GM12878 (cell line): ENCODE results near the gene CPSF4L. TPM values are rescaled to one million over a fixed set of nuclear protein-coding genes. Genes with fewer than 3 reads are reported as not detected.

Experiments used
- ASH2L ChIP-seq: fragments of 300-600, 200-600 bp; sonication (generic); IDR thresholded peaks from 2 replicates; pipeline ENCODE4 v1.6.1; 2017; ENCODE audit warnings: low read depth, mild to moderate bottlenecking, borderline replicate concordance
- BCL11A ChIP-seq: IDR thresholded peaks from 2 replicates; pipeline ENCODE4 v1.6.1; 2011; ENCODE audit warnings: low read depth, low read length
- CBX5 ChIP-seq: sonication (generic); IDR thresholded peaks from 2 replicates; pipeline ENCODE4 v1.6.1; 2016; ENCODE audit warnings: low read depth, moderate library complexity, mild to moderate bottlenecking, inconsistent platforms
- EP300 ChIP-seq, 2 experiments: fragments of 150-350 bp in 1 of 2; IDR thresholded peaks; 2 replicates each; pipeline ENCODE4 v1.6.1; 2011 to 2012; ENCODE audit warnings: low read depth in 2 of 2, low read length in 2 of 2, borderline replicate concordance in 1 of 2, improper control_type of control experiment in 1 of 2, inconsistent platforms in 1 of 2; ENCODE audit not compliant: control insufficient read depth in 1 of 2
- ESRRA ChIP-seq: IDR thresholded peaks from 2 replicates; pipeline ENCODE4 v1.6.1; 2012; ENCODE audit warnings: mild to moderate bottlenecking, low read length, improper control_type of control experiment
- KDM1A ChIP-seq: fragments of 200-600 bp; sonication (generic); IDR thresholded peaks from 2 replicates; pipeline ENCODE4 v1.6.1; 2016; ENCODE audit warnings: borderline replicate concordance
- MEF2B ChIP-seq: fragments of 450-650 bp; IDR thresholded peaks from 2 replicates; pipeline ENCODE4 v1.6.1; 2018; ENCODE audit warnings: mild to moderate bottlenecking, moderate library complexity; ENCODE audit not compliant: partially characterized antibody, poor library complexity, severe bottlenecking
- NBN ChIP-seq: fragments of 450-650 bp; IDR thresholded peaks from 2 replicates; pipeline ENCODE4 v1.6.1; 2016
- RB1 ChIP-seq: fragments of 450-650 bp; formaldehyde crosslinking; IDR thresholded peaks from 2 replicates; pipeline ENCODE4 v1.6.1; 2017; ENCODE audit warnings: mild to moderate bottlenecking, borderline replicate concordance
- RUNX3 ChIP-seq: IDR thresholded peaks from 2 replicates; pipeline ENCODE4 v1.6.1; 2012; ENCODE audit warnings: low read length, inconsistent platforms
- SIX5 ChIP-seq: IDR thresholded peaks from 2 replicates; pipeline ENCODE4 v1.6.1; 2011; ENCODE audit warnings: mild to moderate bottlenecking, low read depth, low read length, moderate library complexity; ENCODE audit not compliant: severe bottlenecking
- SKIL ChIP-seq: fragments of 450-650 bp; IDR thresholded peaks from 2 replicates; pipeline ENCODE4 v1.6.1; 2017; ENCODE audit warnings: mild to moderate bottlenecking, low read depth, inconsistent platforms; ENCODE audit not compliant: poor library complexity, severe bottlenecking
- STAT1 ChIP-seq: fragments of 450-650 bp; conservative IDR thresholded peaks from 2 replicates; pipeline ENCODE4 v1.6.1; 2014; ENCODE audit warnings: antibody characterized with exemption, mild to moderate bottlenecking
- STAT3 ChIP-seq: IDR thresholded peaks from 2 replicates; pipeline ENCODE4 v1.6.1; 2011; ENCODE audit warnings: low read depth, low read length, improper control_type of control experiment
- TAF1 ChIP-seq: IDR thresholded peaks from 2 replicates; pipeline ENCODE4 v1.6.1; 2011; ENCODE audit warnings: mild to moderate bottlenecking, low read depth, low read length, borderline replicate concordance
- ZBED1 ChIP-seq: IDR thresholded peaks from 2 replicates; pipeline ENCODE4 v1.6.1; 2016; ENCODE audit warnings: borderline replicate concordance
- ZNF687 ChIP-seq: fragments of 450-650 bp; IDR thresholded peaks from 2 replicates; pipeline ENCODE4 v1.6.1; 2017; ENCODE audit warnings: mild to moderate bottlenecking, moderate library complexity
- polyA plus RNA-seq, 11 experiments: library from polyadenylated mRNA; depleted of rRNA in 4 of 11; unstranded in 6 of 11; stranded (reverse) in 5 of 11; fragments of >200 nt; fragmentation: Nextera tagmentation in 4 of 11; fragmentation: Illumina TruSeq in 1 of 11; extraction: Ambion mirVana in 4 of 11; extraction: Trizol in 1 of 11; gene quantifications; 1 replicate in 1 of 11; 2 replicates in 10 of 11; pipeline versions ENCODE4 v1.2.1 to v1.2.3, GENCODE V29; 2011 to 2016; ENCODE audit warnings: inconsistent platforms in 2 of 11, missing spikeins in 2 of 11, low read depth in 1 of 11
- total RNA-seq, 4 experiments: library from RNA; depleted of rRNA in 3 of 4; stranded (reverse); fragments of >200 nt in 3 of 4; fragmentation: Illumina TruSeq in 1 of 4; extraction: Trizol in 1 of 4; gene quantifications; 2 replicates each; pipeline versions ENCODE4 v1.2.1 to v1.2.3, GENCODE V29; 2013 to 2021
- TF ChIP-seq, protein P1 (sequence below): IDR thresholded peaks from 2 replicates; pipeline ENCODE4 v1.6.1; 2012; ENCODE audit warnings: improper control_type of control experiment, low read depth, low read length; ENCODE audit not compliant: insufficient replicate concordance
- TF ChIP-seq, protein P2 (sequence below): fragments of 450-650 bp; IDR thresholded peaks from 2 replicates; pipeline ENCODE4 v1.6.1; 2016; ENCODE audit warnings: mild to moderate bottlenecking

The CPSF4L gene
- total and polyA plus RNA-seq, 10 of the 15 experiments (the other 5 are each of a cell fraction or from before 2014, with no cell fraction given) = not detected

- TF ChIP-seq ESRRA = no peak
- no peak for TF ChIP-seq TAF1
- TF ChIP-seq RB1 = peak; percentile 97
- peak; percentile 70; the same call in 1 of the 2 replicates for TF ChIP-seq NBN
- peak; percentile 87 for TF ChIP-seq SKIL
- no peak for TF ChIP-seq SIX5
- TF ChIP-seq, protein P1, sequence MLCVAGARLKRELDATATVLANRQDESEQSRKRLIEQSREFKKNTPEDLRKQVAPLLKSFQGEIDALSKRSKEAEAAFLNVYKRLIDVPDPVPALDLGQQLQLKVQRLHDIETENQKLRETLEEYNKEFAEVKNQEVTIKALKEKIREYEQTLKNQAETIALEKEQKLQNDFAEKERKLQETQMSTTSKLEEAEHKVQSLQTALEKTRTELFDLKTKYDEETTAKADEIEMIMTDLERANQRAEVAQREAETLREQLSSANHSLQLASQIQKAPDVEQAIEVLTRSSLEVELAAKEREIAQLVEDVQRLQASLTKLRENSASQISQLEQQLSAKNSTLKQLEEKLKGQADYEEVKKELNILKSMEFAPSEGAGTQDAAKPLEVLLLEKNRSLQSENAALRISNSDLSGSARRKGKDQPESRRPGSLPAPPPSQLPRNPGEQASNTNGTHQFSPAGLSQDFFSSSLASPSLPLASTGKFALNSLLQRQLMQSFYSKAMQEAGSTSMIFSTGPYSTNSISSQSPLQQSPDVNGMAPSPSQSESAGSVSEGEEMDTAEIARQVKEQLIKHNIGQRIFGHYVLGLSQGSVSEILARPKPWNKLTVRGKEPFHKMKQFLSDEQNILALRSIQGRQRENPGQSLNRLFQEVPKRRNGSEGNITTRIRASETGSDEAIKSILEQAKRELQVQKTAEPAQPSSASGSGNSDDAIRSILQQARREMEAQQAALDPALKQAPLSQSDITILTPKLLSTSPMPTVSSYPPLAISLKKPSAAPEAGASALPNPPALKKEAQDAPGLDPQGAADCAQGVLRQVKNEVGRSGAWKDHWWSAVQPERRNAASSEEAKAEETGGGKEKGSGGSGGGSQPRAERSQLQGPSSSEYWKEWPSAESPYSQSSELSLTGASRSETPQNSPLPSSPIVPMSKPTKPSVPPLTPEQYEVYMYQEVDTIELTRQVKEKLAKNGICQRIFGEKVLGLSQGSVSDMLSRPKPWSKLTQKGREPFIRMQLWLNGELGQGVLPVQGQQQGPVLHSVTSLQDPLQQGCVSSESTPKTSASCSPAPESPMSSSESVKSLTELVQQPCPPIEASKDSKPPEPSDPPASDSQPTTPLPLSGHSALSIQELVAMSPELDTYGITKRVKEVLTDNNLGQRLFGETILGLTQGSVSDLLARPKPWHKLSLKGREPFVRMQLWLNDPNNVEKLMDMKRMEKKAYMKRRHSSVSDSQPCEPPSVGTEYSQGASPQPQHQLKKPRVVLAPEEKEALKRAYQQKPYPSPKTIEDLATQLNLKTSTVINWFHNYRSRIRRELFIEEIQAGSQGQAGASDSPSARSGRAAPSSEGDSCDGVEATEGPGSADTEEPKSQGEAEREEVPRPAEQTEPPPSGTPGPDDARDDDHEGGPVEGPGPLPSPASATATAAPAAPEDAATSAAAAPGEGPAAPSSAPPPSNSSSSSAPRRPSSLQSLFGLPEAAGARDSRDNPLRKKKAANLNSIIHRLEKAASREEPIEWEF = no peak
- TF ChIP-seq STAT3 = no peak
- TF ChIP-seq ASH2L = no peak
- no peak for TF ChIP-seq ZBED1
- peak in 1 of 2 experiments; percentile 66; a peak in 2 of 4 replicates for TF ChIP-seq EP300 (IDR thresholded peaks at IDR 0.05; ENCODE audit: borderline replicate concordance in 1 of 2, control insufficient read depth in 1 of 2, low read depth in 2 of 2, low read length in 2 of 2)
- peak; percentile 66; the same call in 1 of the 2 replicates for TF ChIP-seq BCL11A
- no peak for TF ChIP-seq KDM1A
- no peak for TF ChIP-seq CBX5
- no peak for TF ChIP-seq STAT1
- TF ChIP-seq ZNF687 = no peak
- TF ChIP-seq MEF2B = peak; percentile 100
- TF ChIP-seq, protein P2, sequence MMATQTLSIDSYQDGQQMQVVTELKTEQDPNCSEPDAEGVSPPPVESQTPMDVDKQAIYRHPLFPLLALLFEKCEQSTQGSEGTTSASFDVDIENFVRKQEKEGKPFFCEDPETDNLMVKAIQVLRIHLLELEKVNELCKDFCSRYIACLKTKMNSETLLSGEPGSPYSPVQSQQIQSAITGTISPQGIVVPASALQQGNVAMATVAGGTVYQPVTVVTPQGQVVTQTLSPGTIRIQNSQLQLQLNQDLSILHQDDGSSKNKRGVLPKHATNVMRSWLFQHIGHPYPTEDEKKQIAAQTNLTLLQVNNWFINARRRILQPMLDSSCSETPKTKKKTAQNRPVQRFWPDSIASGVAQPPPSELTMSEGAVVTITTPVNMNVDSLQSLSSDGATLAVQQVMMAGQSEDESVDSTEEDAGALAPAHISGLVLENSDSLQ = peak; percentile 67; the same call in 1 of the 2 replicates
- TF ChIP-seq RUNX3 = peak; percentile 37; the same call in 1 of the 2 replicates
Observed at GRCh38 chr17:73281928-73282327, 20.2 kb upstream of the CPSF4L start (continued).
